SIG-M5 treated with dmso at 0.1 percent for 504 hours (cell line): Measurements from ENCODE around the gene APBA1.
"Not testable (repeated sequence)": the region's sequence is repeated elsewhere in the genome, so short reads cannot be mapped to it uniquely, and the experiment has no call there.

ENCODE experiments used
- DNase-seq: peaks from one replicate; lab custom pipeline; 2025; ENCODE audit not compliant: unreplicated experiment; lab: John Stamatoyannopoulos, UW

Gene APBA1

GRCh38 chr9:69609156-69609555 is 63.0 kb downstream of the APBA1 start:
- no peak for DNase-seq

- DNase-seq, result no peak
Observed at GRCh38 chr9:69606089-69606488, 66.1 kb downstream of the APBA1 start.

- no peak for DNase-seq
Observed at GRCh38 chr9:69605406-69605805, 66.8 kb downstream of the APBA1 start.

GRCh38 chr9:69604568-69605219 is 67.5 kb downstream of the APBA1 start:
- DNase-seq, result no peak

- no peak for DNase-seq
Observed at GRCh38 chr9:69603656-69604055, 68.5 kb downstream of the APBA1 start.

- DNase-seq, result no peak
Observed at GRCh38 chr9:69602773-69603172, 69.4 kb downstream of the APBA1 start.

- no peak for DNase-seq
Observed at GRCh38 chr9:69601698-69602097, 70.5 kb downstream of the APBA1 start.

- no peak for DNase-seq
Observed at GRCh38 chr9:69600314-69601047, 71.7 kb downstream of the APBA1 start.

- no peak for DNase-seq
Observed at GRCh38 chr9:69599232-69599971, 72.8 kb downstream of the APBA1 start.

GRCh38 chr9:69596906-69597305 is 75.3 kb downstream of the APBA1 start:
- DNase-seq, result not testable (repeated sequence)

- no peak for DNase-seq
Observed at GRCh38 chr9:69594180-69594579, 78.0 kb downstream of the APBA1 start.

GRCh38 chr9:69593756-69594155 is 78.4 kb downstream of the APBA1 start:
- DNase-seq, result no peak

- DNase-seq, result no peak
Observed at GRCh38 chr9:69593301-69593700, 78.9 kb downstream of the APBA1 start.

GRCh38 chr9:69590266-69590665 is 81.9 kb downstream of the APBA1 start:
- DNase-seq, result no peak

- DNase-seq, result no peak
Observed at GRCh38 chr9:69589156-69589555, 83.0 kb downstream of the APBA1 start.

- no peak for DNase-seq
Observed at GRCh38 chr9:69585571-69585970, 86.6 kb downstream of the APBA1 start.

- DNase-seq, result no peak
Observed at GRCh38 chr9:69584759-69585158, 87.4 kb downstream of the APBA1 start.

- no peak for DNase-seq
Observed at GRCh38 chr9:69583645-69584234, 88.4 kb downstream of the APBA1 start.

- DNase-seq, result no peak
Observed at GRCh38 chr9:69582544-69583297, 89.5 kb downstream of the APBA1 start.

GRCh38 chr9:69582018-69582417 is 90.2 kb downstream of the APBA1 start:
- no peak for DNase-seq
